Neutrophil (primary cell): ENCODE data around the gene GTF3C5.

Experiments
- H3K27ac ChIP-seq: fragments of 200-600 bp; sonication (generic); 2 replicates; pipeline ENCODE4 v1.5.1; 2016; ENCODE audit warnings: mild to moderate bottlenecking, moderate library complexity
- H3K27me3 ChIP-seq: fragments of 200-600 bp; sonication (generic); 2 replicates; pipeline ENCODE4 v1.6.0; 2016; ENCODE audit warnings: mild to moderate bottlenecking
- H3K36me3 ChIP-seq: fragments of 200-600 bp; sonication (generic); 2 replicates; pipeline ENCODE4 v1.5.1; 2017
- H3K4me1 ChIP-seq, 2 experiments: fragments of 200-600 bp in 1 of 2; sonication (generic) in 1 of 2; 1 replicate in 1 of 2; 2 replicates in 1 of 2; pipeline versions ENCODE4 v1.5.1 to v1.6.1; 2013 to 2016; ENCODE audit warnings: low read depth in 1 of 2, low read length in 1 of 2, mild to moderate bottlenecking in 1 of 2, moderate library complexity in 1 of 2; ENCODE audit not compliant: control insufficient read depth in 1 of 2, insufficient read depth in 1 of 2
- H3K4me3 ChIP-seq, 2 experiments: fragments of 200-600 bp in 1 of 2; sonication (generic) in 1 of 2; 1 replicate in 1 of 2; 2 replicates in 1 of 2; pipeline ENCODE4 v1.5.1; 2013 to 2016; ENCODE audit warnings: low read depth in 1 of 2, low read length in 1 of 2, mild to moderate bottlenecking in 1 of 2, moderate library complexity in 1 of 2
- H3K9me3 ChIP-seq: fragments of 200-600 bp; sonication (generic); 2 replicates; pipeline ENCODE4 v1.5.1; 2016
- TF ChIP-seq, protein P1 (sequence below): fragments of 200-600 bp; sonication (generic); IDR thresholded peaks from 2 replicates; pipeline ENCODE4 v1.5.1; 2016; ENCODE audit warnings: antibody characterized with exemption

Gene GTF3C5

GRCh38 chr9:133044661-133045060 lies 13.9 kb downstream of the GTF3C5 start:
- peaks cover 80% of the 10 kb centered on the region for H3K36me3 ChIP-seq
- no peaks in the 10 kb centered on the region for H3K27me3 ChIP-seq
- H3K27ac ChIP-seq = no peak overlapping the region
- TF ChIP-seq, protein P1, sequence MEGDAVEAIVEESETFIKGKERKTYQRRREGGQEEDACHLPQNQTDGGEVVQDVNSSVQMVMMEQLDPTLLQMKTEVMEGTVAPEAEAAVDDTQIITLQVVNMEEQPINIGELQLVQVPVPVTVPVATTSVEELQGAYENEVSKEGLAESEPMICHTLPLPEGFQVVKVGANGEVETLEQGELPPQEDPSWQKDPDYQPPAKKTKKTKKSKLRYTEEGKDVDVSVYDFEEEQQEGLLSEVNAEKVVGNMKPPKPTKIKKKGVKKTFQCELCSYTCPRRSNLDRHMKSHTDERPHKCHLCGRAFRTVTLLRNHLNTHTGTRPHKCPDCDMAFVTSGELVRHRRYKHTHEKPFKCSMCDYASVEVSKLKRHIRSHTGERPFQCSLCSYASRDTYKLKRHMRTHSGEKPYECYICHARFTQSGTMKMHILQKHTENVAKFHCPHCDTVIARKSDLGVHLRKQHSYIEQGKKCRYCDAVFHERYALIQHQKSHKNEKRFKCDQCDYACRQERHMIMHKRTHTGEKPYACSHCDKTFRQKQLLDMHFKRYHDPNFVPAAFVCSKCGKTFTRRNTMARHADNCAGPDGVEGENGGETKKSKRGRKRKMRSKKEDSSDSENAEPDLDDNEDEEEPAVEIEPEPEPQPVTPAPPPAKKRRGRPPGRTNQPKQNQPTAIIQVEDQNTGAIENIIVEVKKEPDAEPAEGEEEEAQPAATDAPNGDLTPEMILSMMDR = no peak
- H3K4me1 ChIP-seq = no peaks in the 10 kb centered on the region
- H3K9me3 ChIP-seq = no peaks in the 10 kb centered on the region
- no peak overlapping the region for H3K4me3 ChIP-seq

- no peaks in the 10 kb centered on the region for H3K9me3 ChIP-seq
- no peak overlapping the region for H3K27ac ChIP-seq
- no peaks in the 10 kb centered on the region for H3K4me1 ChIP-seq
- H3K36me3 ChIP-seq = peaks cover 84% of the 10 kb centered on the region
- TF ChIP-seq, protein P1 = no peak
- H3K4me3 ChIP-seq = no peak overlapping the region
- no peaks in the 10 kb centered on the region for H3K27me3 ChIP-seq
These were observed 14.3 kb downstream of the GTF3C5 start for GRCh38 chr9:133045132-133045531.

- no peak overlapping the region for H3K4me3 ChIP-seq
- H3K36me3 ChIP-seq = peaks cover 97% of the 10 kb centered on the region
- no peaks in the 10 kb centered on the region for H3K4me1 ChIP-seq
- H3K9me3 ChIP-seq = no peaks in the 10 kb centered on the region
- H3K27me3 ChIP-seq = no peaks in the 10 kb centered on the region
- TF ChIP-seq, protein P1 = no peak
- H3K27ac ChIP-seq = no peak overlapping the region
These were observed 15.6 kb downstream of the GTF3C5 start for GRCh38 chr9:133046196-133046899.

DNA sequence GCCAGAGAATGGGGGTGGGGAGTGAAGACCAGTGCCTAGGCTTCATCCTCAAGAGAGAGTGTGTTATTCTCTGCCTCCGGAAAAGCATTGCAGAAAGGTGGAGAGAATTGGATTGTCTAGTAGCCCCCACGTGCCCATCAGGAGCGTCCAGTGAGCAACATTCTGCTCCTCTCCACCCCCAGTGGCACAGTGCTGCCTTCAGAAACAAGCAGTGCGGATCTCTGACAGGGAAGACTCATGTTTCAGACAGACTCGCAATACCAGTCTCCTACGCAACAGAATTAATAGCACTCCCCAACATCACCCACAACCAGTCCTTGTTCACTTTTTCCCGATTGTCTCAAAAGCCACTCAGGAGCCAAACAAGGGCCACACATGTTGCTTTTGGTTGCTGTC lies 16.1 kb downstream of the GTF3C5 start:
- Histone ChIP-seq H3K4me3 (no peak overlapping the region), H3K4me1 (no peaks in the 10 kb centered on the region), H3K27ac (no peak overlapping the region), H3K9me3 (no peaks in the 10 kb centered on the region), H3K36me3 (peaks cover 98% of the 10 kb centered on the region), H3K27me3 (no peaks in the 10 kb centered on the region)
- TF ChIP-seq, protein P1 = no peak

DNA sequence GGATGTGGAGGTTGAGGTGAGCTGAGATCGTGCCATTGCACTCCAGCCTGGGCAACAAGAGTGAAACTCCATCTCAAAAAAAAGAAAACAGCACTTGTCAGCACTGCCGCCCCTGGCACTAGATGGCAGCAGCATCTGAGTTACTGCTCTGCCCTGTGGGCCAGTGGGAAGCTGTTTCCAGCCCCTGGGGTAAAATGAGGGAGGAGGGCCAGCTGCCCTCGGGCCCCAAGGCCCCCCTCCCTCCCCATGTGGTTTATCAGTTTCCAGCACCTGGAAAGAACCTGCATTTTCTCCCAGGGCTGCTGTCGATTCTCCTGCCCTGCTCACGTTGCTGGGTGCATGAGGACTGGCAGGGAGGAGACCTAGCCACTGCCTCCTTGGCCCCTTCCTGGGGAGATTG lies 17.8 kb downstream of the GTF3C5 start:
- Histone ChIP-seq H3K4me3 (no peak overlapping the region), H3K9me3 (no peaks in the 10 kb centered on the region), H3K4me1 (no peaks in the 10 kb centered on the region), H3K36me3 (peaks cover 98% of the 10 kb centered on the region), H3K27ac (no peak overlapping the region), H3K27me3 (no peaks in the 10 kb centered on the region)
- TF ChIP-seq, protein P1 = no peak
